Naive thymus-derived CD4-positive, alpha-beta T cell (primary cell): ENCODE results near the gene CCDC8. TPM values are rescaled to one million over a fixed set of nuclear protein-coding genes. Genes with fewer than 3 reads are reported as not detected.
A peak's percentile ranks its signal among the peaks of the same experiment; 100 is the strongest.
"Not testable (repeated sequence)": the region's sequence is repeated elsewhere in the genome, so short reads cannot be mapped to it uniquely, and the experiment has no call there.

Source experiments
- ATAC-seq: fragments of 150-1000 bp; cut with Tn5 transposase; 2 replicates; pipeline ENCODE4 v1.10.0; 2021; ENCODE audit warnings: mild to moderate bottlenecking, moderate library complexity
- CTCF ChIA-PET: fragments of 350-600 bp; sonication (Branson Sonifier 250); formaldehyde crosslinking; loops from one replicate; lab custom pipeline; 2021; ENCODE audit warnings: antibody characterized with exemption; lab: Charles Lee
- POLR2A ChIA-PET: fragments of 350-600 bp; sonication (Branson Sonifier 250); formaldehyde crosslinking; loops from one replicate; lab custom pipeline; 2021; ENCODE audit warnings: antibody characterized with exemption, inconsistent platforms; lab: Charles Lee
- DNase-seq, 9 donors: peaks; one replicate each; pipeline versions ENCODE4 v3.0.0 to v3.0.0-alpha.2; 2020 to 2022; ENCODE audit warnings: mixed read lengths in 1 of 9
- H3K27ac ChIP-seq: one replicate; pipeline ENCODE4 v1.7.0; 2013; ENCODE audit warnings: mild to moderate bottlenecking, low read depth, low read length, moderate library complexity
- H3K27me3 ChIP-seq, 2 donors: one replicate each; pipeline ENCODE4 v1.7.0; 2013; ENCODE audit warnings: low read length in 2 of 2, mild to moderate bottlenecking in 2 of 2, moderate library complexity in 2 of 2; ENCODE audit not compliant: control insufficient read depth in 2 of 2, insufficient read depth in 2 of 2
- H3K36me3 ChIP-seq, 3 experiments: 1 replicate in 2 of 3; 2 replicates in 1 of 3; pipeline ENCODE4 v1.7.0; 2013; ENCODE audit warnings: low read length in 3 of 3, mild to moderate bottlenecking in 3 of 3, moderate library complexity in 1 of 3; ENCODE audit not compliant: insufficient read depth in 3 of 3, control insufficient read depth in 2 of 3
- H3K4me1 ChIP-seq, 2 donors: one replicate each; pipeline ENCODE4 v1.7.0; 2013; ENCODE audit warnings: low read length in 2 of 2, mild to moderate bottlenecking in 2 of 2, moderate library complexity in 1 of 2; ENCODE audit not compliant: control insufficient read depth in 2 of 2, insufficient read depth in 2 of 2
- H3K4me3 ChIP-seq: 2 replicates; pipeline ENCODE4 v1.7.0; 2013; ENCODE audit warnings: mild to moderate bottlenecking, low read length
- H3K9me3 ChIP-seq, 3 experiments: 1 replicate in 2 of 3; 2 replicates in 1 of 3; pipeline ENCODE4 v1.7.0; 2013; ENCODE audit warnings: low read length in 3 of 3; ENCODE audit not compliant: control insufficient read depth in 2 of 3
- H3K27ac Mint-ChIP-seq, 9 donors: one replicate each; pipeline ENCODE4 v1.8.0; 2020 to 2022; ENCODE audit warnings: mixed read lengths in 9 of 9, mild to moderate bottlenecking in 8 of 9, moderate library complexity in 5 of 9, inconsistent platforms in 2 of 9
- H3K27me3 Mint-ChIP-seq, 5 donors: one replicate each; pipeline ENCODE4 v1.8.0; 2021 to 2022; ENCODE audit warnings: mixed read lengths in 5 of 5, mild to moderate bottlenecking in 1 of 5
- H3K36me3 Mint-ChIP-seq, 5 donors: one replicate each; pipeline ENCODE4 v1.8.0; 2020 to 2022; ENCODE audit warnings: mixed read lengths in 5 of 5, mild to moderate bottlenecking in 3 of 5, inconsistent platforms in 1 of 5
- H3K4me1 Mint-ChIP-seq, 7 donors: one replicate each; pipeline ENCODE4 v1.8.0; 2020 to 2022; ENCODE audit warnings: mixed read lengths in 7 of 7, mild to moderate bottlenecking in 3 of 7, inconsistent platforms in 1 of 7
- H3K4me3 Mint-ChIP-seq, 10 donors: one replicate each; pipeline ENCODE4 v1.8.0; 2020 to 2022; ENCODE audit warnings: mild to moderate bottlenecking in 10 of 10, mixed read lengths in 10 of 10, moderate library complexity in 6 of 10, inconsistent platforms in 2 of 10
- H3K9me3 Mint-ChIP-seq, 11 donors: one replicate each; pipeline ENCODE4 v1.8.0; 2020 to 2022; ENCODE audit warnings: mixed read lengths in 11 of 11, mild to moderate bottlenecking in 4 of 11, inconsistent platforms in 1 of 11, moderate library complexity in 1 of 11
- intact Hi-C, 2 donors: fragments of 100-400 bp; cut with micrococcal nuclease; formaldehyde crosslinking; loops; one replicate each; pipeline ENCODE4 v1.15.1; 2023
- polyA plus RNA-seq, 2 donors: library from polyadenylated mRNA; unstranded; fragments of 300-500 nt; fragmentation: Illumina TruSeq; gene quantifications; one replicate each; pipeline ENCODE4 v1.2.3, GENCODE V29; 2021
- total RNA-seq, 6 experiments: library from RNA in 5 of 6; stranded (reverse) in 5 of 6; gene quantifications; 1 replicate in 5 of 6; 2 replicates in 1 of 6; pipeline ENCODE4 v1.2.3 and lab custom pipeline; 2021 to 2026

CCDC8 gene
- total and polyA plus RNA-seq, 7 experiments from 2014 or later: not detected

GRCh38 chr19:46397801-46398479 lies 15.4 kb downstream of the CCDC8 start:
- CTCF ChIA-PET: interaction anchor here (0.9 to 1.3 kb wide), 3 partner anchors 90 to 141 kb away, joined by 3 to 6 read pairs (median 3); no protein-coding TSS in a partner anchor
- H3K4me3 Mint-ChIP-seq, intact Hi-C loops, POLR2A ChIA-PET, H3K27ac ChIP-seq, H3K36me3 ChIP-seq, DNase-seq, H3K27ac Mint-ChIP-seq, H3K4me1 ChIP-seq, H3K9me3 ChIP-seq, H3K9me3 Mint-ChIP-seq, H3K4me3 ChIP-seq, ATAC-seq, H3K36me3 Mint-ChIP-seq, H3K27me3 ChIP-seq: not testable (repeated sequence)
- peaks cover 0 to 12% (median 9%) of the 10 kb centered on the region in 7 donors for H3K4me1 Mint-ChIP-seq
- H3K27me3 Mint-ChIP-seq: peaks cover 13 to 21% (median 18%) of the 10 kb centered on the region in 5 donors

GRCh38 chr19:46394402-46394797 lies 19.0 kb downstream of the CCDC8 start:
- peaks cover 0 to 34% (median 7%) of the 10 kb centered on the region in 3 experiments for H3K36me3 ChIP-seq
- Mint-ChIP-seq H3K27ac (peak overlapping the region in 4 of 9 donors; percentile 31 to 77 (median 46)), H3K27me3 (peaks cover 0 to 4% (median 2%) of the 10 kb centered on the region in 5 donors), H3K9me3 (peaks cover 0 to 3% (median 0%) of the 10 kb centered on the region in 11 donors), H3K4me3 (no peak overlapping the region), H3K36me3 (peaks cover 3 to 10% (median 7%) of the 10 kb centered on the region in 5 donors), H3K4me1 (peaks cover 0 to 18% (median 6%) of the 10 kb centered on the region in 7 donors)
- no peak overlapping the region for H3K4me3 ChIP-seq
- no peak for DNase-seq
- CTCF ChIA-PET: interaction anchor here (0.6 to 1.0 kb wide), 5 partner anchors 11 to 545 kb away, joined by 3 to 5 read pairs (median 4); no protein-coding TSS in a partner anchor
- intact Hi-C loops: loop anchor here (2.0 kb wide), 2 partner anchors 114 to 118 kb away; no protein-coding TSS in a partner anchor
- no peaks in the 10 kb centered on the region for H3K4me1 ChIP-seq
- H3K27ac ChIP-seq: no peak overlapping the region
- H3K9me3 ChIP-seq: no peaks in the 10 kb centered on the region
- no peaks in the 10 kb centered on the region for H3K27me3 ChIP-seq
- POLR2A ChIA-PET: interaction anchor here (0.6 kb wide), 1 partner anchor 63 kb away, joined by 3 read pairs; no protein-coding TSS in a partner anchor
- no peak for ATAC-seq

GRCh38 chr19:46393456-46394401 lies 19.6 kb downstream of the CCDC8 start:
- H3K36me3 ChIP-seq: peaks cover 0 to 40% (median 7%) of the 10 kb centered on the region in 3 experiments
- CTCF ChIA-PET: no interaction called here
- H3K27me3 ChIP-seq: no peaks in the 10 kb centered on the region
- Mint-ChIP-seq H3K4me1 (peaks cover 0 to 18% (median 6%) of the 10 kb centered on the region in 7 donors), H3K4me3 (no peak overlapping the region), H3K9me3 (peaks cover 0 to 6% (median 0%) of the 10 kb centered on the region in 11 donors), H3K27me3 (peaks cover 0 to 3% (median 0%) of the 10 kb centered on the region in 5 donors), H3K36me3 (peaks cover 5 to 17% (median 10%) of the 10 kb centered on the region in 5 donors), H3K27ac (peak overlapping the region in 1 of 9 donors; percentile 29)
- ATAC-seq (no peak), DNase-seq (no peak)
- H3K27ac ChIP-seq: no peak overlapping the region
- H3K4me3 ChIP-seq: no peak overlapping the region
- intact Hi-C loops: loop anchor here (2.0 kb wide), 2 partner anchors 113 to 119 kb away; no protein-coding TSS in a partner anchor
- POLR2A ChIA-PET: interaction anchor here (0.6 kb wide), 1 partner anchor 124 kb away, joined by 4 read pairs; no protein-coding TSS in a partner anchor
- no peaks in the 10 kb centered on the region for H3K4me1 ChIP-seq
- H3K9me3 ChIP-seq: no peaks in the 10 kb centered on the region

- no peak overlapping the region for H3K4me3 ChIP-seq
- no peak overlapping the region for H3K4me3 Mint-ChIP-seq
- H3K36me3 ChIP-seq: peaks cover 0 to 49% (median 7%) of the 10 kb centered on the region in 3 experiments
Observed at GRCh38 chr19:46392837-46393236, 20.5 kb downstream of the CCDC8 start.

GRCh38 chr19:46392252-46392801 lies 21.0 kb downstream of the CCDC8 start:
- Histone ChIP-seq H3K27me3 (no peaks in the 10 kb centered on the region), H3K9me3 (no peaks in the 10 kb centered on the region), H3K27ac (peak overlapping the region; percentile 19), H3K4me3 (no peak overlapping the region), H3K4me1 (no peaks in the 10 kb centered on the region), H3K36me3 (peaks cover 0 to 54% (median 7%) of the 10 kb centered on the region in 3 experiments)
- no peak for DNase-seq
- POLR2A ChIA-PET: no interaction called here
- Mint-ChIP-seq H3K4me1 (peaks cover 0 to 18% (median 6%) of the 10 kb centered on the region in 7 donors), H3K9me3 (peaks cover 0 to 6% (median 0%) of the 10 kb centered on the region in 11 donors), H3K27ac (peak overlapping the region in 3 of 9 donors; percentile 2 to 51 (median 40)), H3K4me3 (no peak overlapping the region), H3K27me3 (no peaks in the 10 kb centered on the region), H3K36me3 (peaks cover 5 to 30% (median 10%) of the 10 kb centered on the region in 5 donors)
- ATAC-seq: no peak
- CTCF ChIA-PET: no interaction called here
- intact Hi-C loops: no loop called here

More at GRCh38 chr19:46392837-46393236, 20.5 kb downstream of the CCDC8 start:
- H3K27me3 Mint-ChIP-seq: no peaks in the 10 kb centered on the region
- Histone ChIP-seq H3K27ac (peak overlapping the region; percentile 19), H3K4me1 (no peaks in the 10 kb centered on the region), H3K9me3 (no peaks in the 10 kb centered on the region), H3K27me3 (no peaks in the 10 kb centered on the region)
- POLR2A ChIA-PET: no interaction called here
- CTCF ChIA-PET: no interaction called here
- peaks cover 0 to 18% (median 6%) of the 10 kb centered on the region in 7 donors for H3K4me1 Mint-ChIP-seq
- H3K36me3 Mint-ChIP-seq: peaks cover 5 to 26% (median 10%) of the 10 kb centered on the region in 5 donors
- ATAC-seq (no peak), DNase-seq (no peak)
- peak overlapping the region in 2 of 9 donors; percentile 20 to 51 for H3K27ac Mint-ChIP-seq
- H3K9me3 Mint-ChIP-seq: peaks cover 0 to 6% (median 0%) of the 10 kb centered on the region in 11 donors
- intact Hi-C loops: no loop called here
